Prostate gland (tissue), 2 donors: Measurements from ENCODE around the gene LRRC32. TPM values are rescaled to one million over a fixed set of nuclear protein-coding genes. Genes with fewer than 3 reads are reported as not detected.
A peak's percentile ranks its signal among the peaks of the same experiment; 100 is the strongest.

ENCODE experiments used
- DNase-seq: peaks from one replicate; pipeline ENCODE4 v3.0.0-alpha.2; 2019; ENCODE audit warnings: low spot score
- H3K27ac ChIP-seq, 2 donors: fragments of 200-600 bp; sonication (generic); 2 replicates each; pipeline ENCODE4 v1.5.1; 2017 to 2019
- H3K27me3 ChIP-seq: fragments of 200-600 bp; sonication (generic); replicated peaks from 2 replicates; pipeline ENCODE4 v1.5.1; 2019; ENCODE audit not compliant: insufficient read depth
- H3K36me3 ChIP-seq, 2 donors: fragments of 200-600 bp; sonication (generic); 1 replicate in 1 of 2; 2 replicates in 1 of 2; pipeline versions ENCODE4 v1.5.1 to v1.8.1; 2017 to 2019
- H3K4me1 ChIP-seq: fragments of 200-600 bp; sonication (generic); replicated peaks from 2 replicates; pipeline ENCODE4 v1.5.1; 2019
- H3K4me3 ChIP-seq, 2 donors: fragments of 200-600 bp; sonication (generic); 2 replicates each; pipeline ENCODE4 v1.5.1; 2017 to 2019
- H3K9me3 ChIP-seq: fragments of 200-600 bp; sonication (generic); 2 replicates; pipeline ENCODE4 v1.5.1; 2017
- POLR2A ChIP-seq: fragments of 450-650 bp; IDR thresholded peaks from one replicate; pipeline ENCODE4 v1.6.1; 2016; ENCODE audit warnings: antibody characterized with exemption, mild to moderate bottlenecking
- POLR2AphosphoS5 ChIP-seq: sonication (generic); formaldehyde crosslinking; IDR thresholded peaks from one replicate; pipeline ENCODE4 v1.6.1; 2017; ENCODE audit warnings: antibody characterized with exemption
- WGBS: methylation state at CpG from one replicate; pipeline ENCODE4 v1.1.5; 2018; 5-methylcytosine and 5-hydroxymethylcytosine counted together
- intact Hi-C: fragments of 100-400 bp; cut with DNase I; formaldehyde crosslinking; loops from one replicate; pipeline ENCODE4 v1.14.2; 2022
- total RNA-seq, 2 donors: library from RNA; depleted of rRNA; stranded (reverse); fragments of >200 nt; gene quantifications; one replicate each; pipeline ENCODE4 v1.1.0, GENCODE V29; 2016
- TF ChIP-seq, protein P1 (sequence below), 4 experiments: fragments of 200-600 bp in 2 of 4; fragments of 450-650 bp in 2 of 4; sonication (generic) in 2 of 4; IDR thresholded peaks; 1 replicate in 3 of 4; 2 replicates in 1 of 4; pipeline ENCODE4 v1.5.1; 2016 to 2019; ENCODE audit warnings: antibody characterized with exemption in 4 of 4, mild to moderate bottlenecking in 2 of 4, moderate library complexity in 2 of 4

LRRC32 gene
- total RNA-seq, 2 donors from 2014 or later, result 16.2 to 37.3 TPM

DNA sequence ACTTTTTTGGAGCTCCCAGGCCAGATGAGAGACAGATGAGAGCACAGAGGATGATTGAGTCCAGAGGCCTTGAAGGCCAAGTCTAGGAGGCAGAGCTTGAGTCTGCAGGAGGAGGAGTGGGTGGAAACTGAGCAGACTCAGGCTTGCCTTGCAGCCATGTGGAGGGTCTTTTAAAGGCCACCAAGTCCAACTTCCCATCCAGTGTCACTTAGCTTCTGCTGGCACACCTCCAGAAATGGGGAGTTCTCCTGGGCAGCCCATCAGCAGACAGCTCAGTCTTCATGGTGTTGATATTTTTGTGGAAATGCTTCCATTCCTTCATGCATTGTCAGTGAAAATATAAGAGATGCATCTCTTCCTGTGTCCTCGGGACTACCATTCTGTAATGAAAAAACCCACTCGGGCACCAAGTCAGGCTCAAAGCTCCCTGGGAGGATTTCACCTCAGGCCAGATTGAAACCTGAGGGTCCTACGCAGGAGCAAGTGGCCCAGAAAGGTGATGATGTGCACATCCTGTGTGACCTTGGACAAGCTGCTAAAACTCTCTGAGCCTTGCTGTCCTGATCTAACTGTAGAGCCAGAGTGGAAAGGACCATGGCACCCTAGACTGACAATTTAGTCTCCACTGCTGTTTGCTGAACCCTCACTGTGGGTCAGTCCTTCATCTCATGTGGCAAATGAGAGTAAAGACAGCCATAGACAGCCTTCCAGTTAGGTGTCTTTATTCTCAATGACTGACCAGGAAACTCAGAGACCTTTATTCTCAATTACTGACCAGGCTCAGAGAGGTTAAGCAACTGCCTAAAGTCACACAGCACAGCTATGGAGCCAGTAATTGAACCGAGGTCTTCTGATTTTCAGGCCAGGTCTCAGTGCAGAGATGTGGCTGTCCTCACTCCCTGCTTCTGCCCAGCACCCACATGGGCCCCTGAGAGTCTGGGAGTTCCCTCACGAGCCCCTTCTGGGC is 2.9 kb upstream of the LRRC32 start:
- DNase-seq, result no peak
- no peaks in the 10 kb centered on the region for H3K9me3 ChIP-seq
- H3K27me3 ChIP-seq, result no peaks in the 10 kb centered on the region
- TF ChIP-seq POLR2AphosphoS5, result no peak
- TF ChIP-seq, protein P1, sequence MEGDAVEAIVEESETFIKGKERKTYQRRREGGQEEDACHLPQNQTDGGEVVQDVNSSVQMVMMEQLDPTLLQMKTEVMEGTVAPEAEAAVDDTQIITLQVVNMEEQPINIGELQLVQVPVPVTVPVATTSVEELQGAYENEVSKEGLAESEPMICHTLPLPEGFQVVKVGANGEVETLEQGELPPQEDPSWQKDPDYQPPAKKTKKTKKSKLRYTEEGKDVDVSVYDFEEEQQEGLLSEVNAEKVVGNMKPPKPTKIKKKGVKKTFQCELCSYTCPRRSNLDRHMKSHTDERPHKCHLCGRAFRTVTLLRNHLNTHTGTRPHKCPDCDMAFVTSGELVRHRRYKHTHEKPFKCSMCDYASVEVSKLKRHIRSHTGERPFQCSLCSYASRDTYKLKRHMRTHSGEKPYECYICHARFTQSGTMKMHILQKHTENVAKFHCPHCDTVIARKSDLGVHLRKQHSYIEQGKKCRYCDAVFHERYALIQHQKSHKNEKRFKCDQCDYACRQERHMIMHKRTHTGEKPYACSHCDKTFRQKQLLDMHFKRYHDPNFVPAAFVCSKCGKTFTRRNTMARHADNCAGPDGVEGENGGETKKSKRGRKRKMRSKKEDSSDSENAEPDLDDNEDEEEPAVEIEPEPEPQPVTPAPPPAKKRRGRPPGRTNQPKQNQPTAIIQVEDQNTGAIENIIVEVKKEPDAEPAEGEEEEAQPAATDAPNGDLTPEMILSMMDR (IDR thresholded peaks at IDR 0.05), result no peak
- no peak for TF ChIP-seq POLR2A
- WGBS, result 94% methylated on average over 5 of the region's 5 CpGs
- intact Hi-C loops, result no loop called here
- no peaks in the 10 kb centered on the region for H3K4me1 ChIP-seq
- H3K27ac ChIP-seq, result no peak overlapping the region
- no peak overlapping the region for H3K4me3 ChIP-seq
- H3K36me3 ChIP-seq, result no peaks in the 10 kb centered on the region

DNA sequence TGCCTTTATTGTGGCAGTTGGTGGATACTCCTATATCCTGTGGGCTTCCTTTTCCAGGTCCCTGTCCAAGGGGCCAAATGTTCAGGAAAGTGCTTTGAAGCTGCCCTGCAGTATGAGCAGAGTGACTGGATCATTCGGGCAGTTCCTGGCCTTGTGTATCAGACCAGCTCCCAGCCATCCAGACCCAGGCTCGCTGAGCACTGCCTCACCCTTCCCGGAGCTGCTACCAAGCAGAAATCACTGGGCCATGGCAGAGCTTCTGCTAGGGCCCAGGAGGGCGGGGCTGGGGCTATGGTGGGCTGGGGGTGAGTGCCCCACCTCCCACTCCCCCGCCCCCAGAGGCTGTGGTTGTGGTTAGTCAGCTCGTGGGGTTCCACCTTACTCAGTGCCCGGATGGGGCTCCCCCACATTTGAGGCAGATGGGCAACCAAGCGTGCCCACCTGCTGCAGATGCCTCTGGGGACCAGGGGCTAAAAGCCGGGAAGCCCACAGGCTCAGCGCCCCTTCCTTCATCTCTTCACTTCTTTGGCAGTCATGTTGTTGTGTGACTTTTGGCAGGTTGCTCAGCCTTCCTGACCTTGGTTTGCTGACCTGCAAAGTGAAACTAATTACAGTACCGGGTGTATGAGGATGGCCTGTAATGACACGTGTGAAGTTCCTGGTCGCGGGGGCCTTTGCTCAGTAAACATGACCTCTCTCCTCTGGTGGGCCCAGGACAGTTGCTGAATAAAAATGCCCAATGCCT is 2.1 kb upstream of the LRRC32 start:
- H3K4me1 ChIP-seq, result no peaks in the 10 kb centered on the region
- intact Hi-C loops, result no loop called here
- H3K27ac ChIP-seq, result no peak overlapping the region
- no peak for DNase-seq
- H3K27me3 ChIP-seq, result no peaks in the 10 kb centered on the region
- 85% methylated on average over 12 of the region's 14 CpGs for WGBS
- no peak overlapping the region for H3K4me3 ChIP-seq
- no peaks in the 10 kb centered on the region for H3K36me3 ChIP-seq
- TF ChIP-seq, protein P1 (IDR thresholded peaks at IDR 0.05), result no peak
- TF ChIP-seq POLR2A, result no peak
- no peaks in the 10 kb centered on the region for H3K9me3 ChIP-seq

DNA sequence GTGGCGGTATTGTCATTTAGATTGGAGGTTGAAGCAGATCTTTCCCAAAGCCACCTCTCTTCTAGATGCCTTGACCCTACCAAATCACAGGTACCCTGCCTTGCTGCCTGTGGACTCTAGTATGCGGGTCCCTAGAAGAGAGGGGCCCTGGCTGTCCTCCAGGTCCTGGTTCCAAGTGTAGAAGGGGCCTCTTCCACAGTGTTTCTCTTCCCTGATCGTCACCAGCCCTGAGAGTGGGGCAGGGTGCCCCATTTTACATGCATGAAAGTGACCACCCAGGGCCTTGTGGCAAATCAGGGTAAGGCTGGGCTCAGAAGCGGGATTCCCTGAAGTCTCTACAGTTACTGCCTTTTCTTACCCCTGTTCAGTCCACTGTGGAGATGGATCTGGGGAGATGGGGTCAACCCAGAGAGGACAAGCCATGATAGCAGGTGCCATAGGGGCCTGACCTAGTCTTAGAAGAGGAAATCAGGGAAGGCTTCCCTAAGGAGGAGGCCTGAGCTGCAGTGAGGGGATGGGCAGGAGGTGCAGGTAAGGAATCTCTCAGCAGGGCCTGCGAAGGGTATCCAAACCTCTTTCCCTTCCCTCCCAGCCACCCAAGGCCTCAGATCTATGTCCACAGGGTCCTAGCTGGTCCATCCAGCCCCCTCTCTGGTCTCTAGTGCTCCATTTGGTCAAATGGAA is 1.2 kb upstream of the LRRC32 start:
- WGBS, result 93% methylated on average over 5 of the region's 5 CpGs
- no peak overlapping the region for H3K4me3 ChIP-seq
- intact Hi-C loops, result no loop called here

DNA sequence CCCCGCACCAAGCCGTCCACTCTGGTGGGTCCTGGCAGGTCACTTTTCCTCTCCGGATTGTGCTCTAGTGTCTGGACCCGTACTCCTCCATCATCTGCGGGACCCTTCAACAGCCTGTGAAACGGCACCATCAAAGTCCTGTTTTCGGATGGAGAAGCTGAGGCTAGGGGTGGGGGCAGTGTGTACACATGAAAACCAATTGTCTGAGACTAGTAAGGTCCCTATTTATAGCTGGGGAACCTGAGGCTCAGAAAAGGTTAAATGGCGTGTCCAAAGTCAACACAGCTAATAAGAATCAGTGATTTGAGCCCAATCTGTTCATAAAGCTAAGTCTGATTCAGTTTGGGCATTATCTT is 668 bp upstream of the LRRC32 start:
- Histone ChIP-seq H3K27ac (no peak overlapping the region), H3K27me3 (no peaks in the 10 kb centered on the region), H3K36me3 (no peaks in the 10 kb centered on the region), H3K9me3 (no peaks in the 10 kb centered on the region), H3K4me1 (no peaks in the 10 kb centered on the region), H3K4me3 (peak overlapping the region; percentile 39 to 41)
- DNase-seq, result no peak
- TF ChIP-seq, protein P1 (IDR thresholded peaks at IDR 0.05), result no peak
- TF ChIP-seq POLR2AphosphoS5 (no peak), POLR2A (no peak)
- 48% methylated on average over 8 of the region's 8 CpGs for WGBS
- intact Hi-C loops, result no loop called here

More for the DNA sequence above, 1.2 kb upstream of the LRRC32 start:
- Histone ChIP-seq H3K27ac (no peak overlapping the region), H3K9me3 (no peaks in the 10 kb centered on the region), H3K27me3 (no peaks in the 10 kb centered on the region), H3K36me3 (no peaks in the 10 kb centered on the region), H3K4me1 (no peaks in the 10 kb centered on the region)
- DNase-seq, result no peak
- TF ChIP-seq POLR2AphosphoS5 (no peak), POLR2A (no peak)
- TF ChIP-seq, protein P1 (IDR thresholded peaks at IDR 0.05), result no peak
